Adipocyte (in vitro differentiated cells): ENCODE measurements around the gene WASHC1.
"Not testable (repeated sequence)": the region's sequence is repeated elsewhere in the genome, so short reads cannot be mapped to it uniquely, and the experiment has no call there.

Experiments
- DNase-seq: peaks from one replicate; pipeline ENCODE4 v3.0.0-alpha.2; 2015; ENCODE audit warnings: low read depth
- H3K27me3 ChIP-seq: replicated peaks from 2 replicates; pipeline ENCODE4 v1.7.0; 2013; ENCODE audit warnings: mild to moderate bottlenecking, low read length, moderate library complexity; ENCODE audit not compliant: control insufficient read depth, insufficient read depth
- H3K36me3 ChIP-seq: 2 replicates; pipeline ENCODE4 v1.7.0; 2013; ENCODE audit warnings: low read length, mild to moderate bottlenecking, moderate library complexity; ENCODE audit not compliant: control insufficient read depth, insufficient read depth, severe bottlenecking
- H3K4me1 ChIP-seq: 2 replicates; pipeline ENCODE4 v1.7.0; 2013; ENCODE audit warnings: mild to moderate bottlenecking, low read length, moderate library complexity; ENCODE audit not compliant: control insufficient read depth, insufficient read depth
- H3K4me3 ChIP-seq: 2 replicates; pipeline ENCODE4 v1.7.0; 2013; ENCODE audit warnings: mild to moderate bottlenecking, low read length, moderate library complexity
- H3K9ac ChIP-seq: 2 replicates; pipeline ENCODE4 v1.7.0; 2013; ENCODE audit warnings: mild to moderate bottlenecking, low read length, moderate library complexity
- H3K9me3 ChIP-seq: 2 replicates; pipeline ENCODE4 v1.7.0; 2013; ENCODE audit warnings: mild to moderate bottlenecking, low read length, moderate library complexity; ENCODE audit not compliant: control insufficient read depth

Gene WASHC1

GRCh38 chr9:45180-45878, 16.1 kb upstream of the WASHC1 start:
- DNase-seq, H3K4me1 ChIP-seq, H3K36me3 ChIP-seq, H3K27me3 ChIP-seq, H3K4me3 ChIP-seq, H3K9me3 ChIP-seq, H3K9ac ChIP-seq: not testable (repeated sequence)

- DNase-seq, H3K4me3 ChIP-seq, H3K9me3 ChIP-seq, H3K9ac ChIP-seq, H3K36me3 ChIP-seq, H3K4me1 ChIP-seq, H3K27me3 ChIP-seq: not testable (repeated sequence)
Measured at GRCh38 chr9:44416-44815, 15.2 kb upstream of the WASHC1 start.

- H3K27me3 ChIP-seq, H3K9ac ChIP-seq, H3K4me3 ChIP-seq, H3K9me3 ChIP-seq, H3K4me1 ChIP-seq, H3K36me3 ChIP-seq: not testable (repeated sequence)
- peak; percentile 6 for DNase-seq
Measured at GRCh38 chr9:43636-44035, 14.4 kb upstream of the WASHC1 start.

GRCh38 chr9:43116-43515, 13.9 kb upstream of the WASHC1 start:
- H3K9me3 ChIP-seq, H3K9ac ChIP-seq, H3K4me3 ChIP-seq, H3K4me1 ChIP-seq, H3K36me3 ChIP-seq, H3K27me3 ChIP-seq, DNase-seq: not testable (repeated sequence)

GRCh38 chr9:41819-42218, 12.6 kb upstream of the WASHC1 start:
- DNase-seq, H3K27me3 ChIP-seq, H3K4me3 ChIP-seq, H3K4me1 ChIP-seq, H3K36me3 ChIP-seq, H3K9ac ChIP-seq, H3K9me3 ChIP-seq: not testable (repeated sequence)

GRCh38 chr9:41261-41676, 12.0 kb upstream of the WASHC1 start:
- H3K27me3 ChIP-seq, H3K4me1 ChIP-seq, H3K36me3 ChIP-seq, H3K4me3 ChIP-seq, H3K9ac ChIP-seq, DNase-seq, H3K9me3 ChIP-seq: not testable (repeated sequence)

GRCh38 chr9:32308-32707, 3.1 kb upstream of the WASHC1 start:
- H3K9me3 ChIP-seq, DNase-seq, H3K4me3 ChIP-seq, H3K9ac ChIP-seq, H3K4me1 ChIP-seq, H3K36me3 ChIP-seq, H3K27me3 ChIP-seq: not testable (repeated sequence)

- not testable (repeated sequence) for H3K27me3 ChIP-seq, H3K9me3 ChIP-seq, DNase-seq, H3K4me1 ChIP-seq, H3K36me3 ChIP-seq
- Histone ChIP-seq H3K4me3 (peak overlapping the region; percentile 68), H3K9ac (peak overlapping the region; percentile 56)
Measured at GRCh38 chr9:28775-29174, 481 bp downstream of the WASHC1 start.

GRCh38 chr9:21621-22020, 7.6 kb downstream of the WASHC1 start:
- not testable (repeated sequence) for H3K4me3 ChIP-seq, DNase-seq, H3K27me3 ChIP-seq, H3K36me3 ChIP-seq, H3K4me1 ChIP-seq, H3K9me3 ChIP-seq, H3K9ac ChIP-seq

GRCh38 chr9:16875-17274, 12.4 kb downstream of the WASHC1 start:
- not testable (repeated sequence) for H3K4me1 ChIP-seq, H3K9ac ChIP-seq, H3K4me3 ChIP-seq, H3K36me3 ChIP-seq, H3K9me3 ChIP-seq, DNase-seq, H3K27me3 ChIP-seq

GRCh38 chr9:14129-14809, 15.0 kb downstream of the WASHC1 start:
- not testable (repeated sequence) for H3K4me3 ChIP-seq, H3K4me1 ChIP-seq, H3K27me3 ChIP-seq, H3K9ac ChIP-seq, H3K9me3 ChIP-seq, DNase-seq, H3K36me3 ChIP-seq

- not testable (repeated sequence) for H3K27me3 ChIP-seq, H3K4me1 ChIP-seq, H3K36me3 ChIP-seq, H3K9me3 ChIP-seq, DNase-seq, H3K4me3 ChIP-seq, H3K9ac ChIP-seq
Measured at GRCh38 chr9:11206-11605, 18.1 kb downstream of the WASHC1 start.
